H1 (cell line): Measurements from ENCODE around the gene DLX4. TPM values are rescaled to one million over a fixed set of nuclear protein-coding genes. Genes with fewer than 3 reads are reported as not detected.

Experiments used
- CTCF ChIA-PET: fragments of 300-600 bp; sonication (Branson Sonifier 250); formaldehyde crosslinking; loops from one replicate; lab custom pipeline; 2021; ENCODE audit not compliant: partially characterized antibody; lab: Charles Lee
- POLR2A ChIA-PET: fragments of 300-600 bp; sonication (Branson Sonifier 250); formaldehyde crosslinking; loops from one replicate; lab custom pipeline; 2021; ENCODE audit warnings: inconsistent platforms; ENCODE audit not compliant: partially characterized antibody; lab: Charles Lee
- DNase-seq, 2 experiments: peaks; one replicate each; pipeline versions ENCODE4 v3.0.0 to v3.0.0-alpha.2; 2010 to 2022; ENCODE audit warnings: low spot score in 2 of 2, low read depth in 1 of 2, mixed read lengths in 1 of 2
- FAIRE-seq: peaks from 2 replicates; lab custom pipeline; 2011; peaks lifted over from hg19 to GRCh38; lab: Jason Lieb, UNC
- H2AFZ ChIP-seq: 2 replicates; pipeline ENCODE4 v1.8.1; 2012; ENCODE audit warnings: low read length, inconsistent platforms
- H2AK5ac ChIP-seq: 2 replicates; pipeline ENCODE4 v1.6.1; 2013; ENCODE audit warnings: low read depth, low read length
- H2BK120ac ChIP-seq: replicated peaks from 2 replicates; pipeline ENCODE3; 2013; ENCODE audit warnings: low read depth, low read length, inconsistent platforms
- H2BK12ac ChIP-seq: 2 replicates; pipeline ENCODE4 v1.6.1; 2013; ENCODE audit warnings: low read depth, low read length
- H2BK15ac ChIP-seq: 2 replicates; pipeline ENCODE4 v1.6.1; 2013; ENCODE audit warnings: low read length
- H2BK20ac ChIP-seq: 2 replicates; pipeline ENCODE4 v1.6.1; 2013; ENCODE audit warnings: low read length
- H2BK5ac ChIP-seq: 2 replicates; pipeline ENCODE4 v1.6.1; 2013; ENCODE audit warnings: low read depth, low read length
- H3K14ac ChIP-seq: 2 replicates; pipeline ENCODE4 v1.6.1; 2013; ENCODE audit warnings: inconsistent platforms; ENCODE audit not compliant: insufficient read length
- H3K18ac ChIP-seq: 2 replicates; pipeline ENCODE4 v1.6.1; 2013; ENCODE audit warnings: low read length; ENCODE audit errors: extremely low read depth
- H3K23ac ChIP-seq: 2 replicates; pipeline ENCODE4 v1.6.1; 2013; ENCODE audit warnings: inconsistent platforms; ENCODE audit not compliant: insufficient read length
- H3K23me2 ChIP-seq: 2 replicates; pipeline ENCODE4 v1.6.1; 2013; ENCODE audit warnings: low read depth, low read length
- H3K27ac ChIP-seq: 2 replicates; pipeline ENCODE4 v1.6.1; 2011; ENCODE audit warnings: low read depth, low read length, inconsistent platforms
- H3K27me3 ChIP-seq, 4 experiments: replicated peaks in 1 of 4; 1 replicate in 1 of 4; 2 replicates in 3 of 4; pipeline versions ENCODE4 v1.6.1 to v1.8.1; 2011 to 2013; ENCODE audit warnings: low read length in 3 of 4, mild to moderate bottlenecking in 3 of 4, inconsistent platforms in 2 of 4, mixed read lengths in 2 of 4, moderate library complexity in 1 of 4; ENCODE audit not compliant: control insufficient read depth in 3 of 4, insufficient read depth in 3 of 4; ENCODE audit errors: extremely low read depth in 1 of 4
- H3K36me3 ChIP-seq, 4 experiments: 2 replicates each; pipeline versions ENCODE4 v1.6.1 to v1.8.1; 2011 to 2013; ENCODE audit warnings: mild to moderate bottlenecking in 4 of 4, low read length in 3 of 4, moderate library complexity in 2 of 4, control low read depth in 1 of 4, inconsistent platforms in 1 of 4; ENCODE audit not compliant: insufficient read depth in 4 of 4, control insufficient read depth in 2 of 4
- H3K4ac ChIP-seq: replicated peaks from 2 replicates; pipeline ENCODE3; 2013; ENCODE audit warnings: low read length, low read depth, mixed read lengths, inconsistent platforms; ENCODE audit not compliant: insufficient read length
- H3K4me1 ChIP-seq, 4 experiments: replicated peaks in 1 of 4; 1 replicate in 1 of 4; 2 replicates in 3 of 4; pipeline versions ENCODE4 v1.6.1 to v1.8.1; 2011 to 2013; ENCODE audit warnings: low read length in 3 of 4, inconsistent platforms in 2 of 4, mixed read lengths in 1 of 4; ENCODE audit not compliant: insufficient read depth in 4 of 4, control insufficient read depth in 3 of 4
- H3K4me2 ChIP-seq, 2 experiments: 2 replicates each; pipeline versions ENCODE4 v1.6.1 to v1.8.1; 2011 to 2013; ENCODE audit warnings: low read depth in 2 of 2, low read length in 2 of 2, control low read depth in 1 of 2, inconsistent platforms in 1 of 2, mild to moderate bottlenecking in 1 of 2; ENCODE audit not compliant: insufficient read depth in 1 of 2
- H3K4me3 ChIP-seq, 4 experiments: fragments of 200-600, 300-600 bp in 1 of 4; sonication (generic), shearing (Covaris generic), sonication (Bioruptor Twin) in 1 of 4; 2 replicates each; pipeline versions ENCODE4 v1.5.1 to v1.8.1; 2011 to 2016; ENCODE audit warnings: low read length in 4 of 4, low read depth in 3 of 4, control low read depth in 2 of 4, inconsistent platforms in 2 of 4, mild to moderate bottlenecking in 2 of 4, mixed read lengths in 1 of 4, moderate library complexity in 1 of 4; ENCODE audit not compliant: insufficient read depth in 2 of 4; ENCODE audit errors: extremely low read depth in 1 of 4
- H3K56ac ChIP-seq: replicated peaks from 2 replicates; pipeline ENCODE3; 2013; ENCODE audit warnings: low read depth, mild to moderate bottlenecking, mixed read lengths, low read length, inconsistent platforms; ENCODE audit not compliant: insufficient read length
- H3K79me1 ChIP-seq: 2 replicates; pipeline ENCODE4 v1.6.1; 2013; ENCODE audit warnings: low read depth, low read length, control low read depth
- H3K79me2 ChIP-seq, 2 experiments: 2 replicates each; pipeline versions ENCODE4 v1.6.1 to v1.8.1; 2012 to 2013; ENCODE audit warnings: low read length in 2 of 2, mild to moderate bottlenecking in 2 of 2, inconsistent platforms in 1 of 2; ENCODE audit not compliant: insufficient read depth in 2 of 2, control insufficient read depth in 1 of 2
- H3K9ac ChIP-seq, 4 experiments: replicated peaks in 1 of 4; 1 replicate in 1 of 4; 2 replicates in 3 of 4; pipeline versions ENCODE4 v1.6.1 to v1.8.1; 2011 to 2013; ENCODE audit warnings: low read depth in 3 of 4, low read length in 3 of 4, control low read depth in 2 of 4, mild to moderate bottlenecking in 2 of 4, moderate library complexity in 2 of 4, inconsistent platforms in 1 of 4; ENCODE audit errors: extremely low read depth in 1 of 4
- H3K9me3 ChIP-seq, 2 experiments: 2 replicates each; pipeline versions ENCODE4 v1.6.1 to v1.8.1; 2012 to 2013; ENCODE audit warnings: mild to moderate bottlenecking in 2 of 2, moderate library complexity in 2 of 2, control low read depth in 1 of 2, inconsistent platforms in 1 of 2, low read depth in 1 of 2, low read length in 1 of 2, mixed read lengths in 1 of 2; ENCODE audit not compliant: insufficient read depth in 2 of 2
- H4K20me1 ChIP-seq, 2 experiments: replicated peaks in 1 of 2; 2 replicates each; pipeline versions ENCODE3 to v1.8.1; 2011 to 2013; ENCODE audit warnings: inconsistent platforms in 2 of 2, low read length in 2 of 2, mild to moderate bottlenecking in 1 of 2; ENCODE audit not compliant: insufficient read depth in 2 of 2, control insufficient read depth in 1 of 2
- H4K5ac ChIP-seq: 2 replicates; pipeline ENCODE4 v1.6.1; 2013; ENCODE audit warnings: low read length, low read depth, mixed read lengths, inconsistent platforms; ENCODE audit not compliant: insufficient read length
- H4K8ac ChIP-seq: 2 replicates; pipeline ENCODE4 v1.8.0; 2013; ENCODE audit warnings: mild to moderate bottlenecking, moderate library complexity, low read length, inconsistent platforms; ENCODE audit not compliant: insufficient read depth; ENCODE audit errors: extremely low read depth
- H4K91ac ChIP-seq: replicated peaks from 2 replicates; pipeline ENCODE3; 2013; ENCODE audit warnings: low read length, mixed read lengths, inconsistent platforms; ENCODE audit not compliant: insufficient read length
- ATF3 ChIP-seq: IDR thresholded peaks from 2 replicates; pipeline ENCODE4 v1.6.1; 2011; ENCODE audit warnings: low read depth, mild to moderate bottlenecking, low read length; ENCODE audit not compliant: insufficient read depth
- CHD1 ChIP-seq: IDR thresholded peaks from 2 replicates; pipeline ENCODE4 v1.6.1; 2012; ENCODE audit warnings: low read depth, low read length, improper control_type of control experiment
- CHD2 ChIP-seq: IDR thresholded peaks from 2 replicates; pipeline ENCODE4 v1.6.1; 2012; ENCODE audit warnings: low read length, improper control_type of control experiment
- JUND ChIP-seq: IDR thresholded peaks from 2 replicates; pipeline ENCODE4 v1.6.1; 2011; ENCODE audit warnings: mild to moderate bottlenecking, improper control_type of control experiment, low read length
- KDM4A ChIP-seq: IDR thresholded peaks from one replicate; pipeline ENCODE4 v1.7.1; 2012; ENCODE audit warnings: low read depth, mild to moderate bottlenecking, moderate library complexity, low read length, inconsistent platforms; ENCODE audit not compliant: severe bottlenecking
- NANOG ChIP-seq: IDR thresholded peaks from 2 replicates; pipeline ENCODE4 v1.6.1; 2011; ENCODE audit warnings: low read length, low read depth, mild to moderate bottlenecking, inconsistent platforms; ENCODE audit not compliant: insufficient read depth, poor library complexity, severe bottlenecking
- POLR2A ChIP-seq, 2 experiments: IDR thresholded peaks; 1 replicate in 1 of 2; 2 replicates in 1 of 2; pipeline ENCODE4 v1.6.1; 2011; ENCODE audit warnings: low read depth in 2 of 2, low read length in 2 of 2, mild to moderate bottlenecking in 2 of 2; ENCODE audit errors: control extremely low read depth in 1 of 2
- SIN3A ChIP-seq, 2 experiments: IDR thresholded peaks in 1 of 2; conservative IDR thresholded peaks in 1 of 2; 2 replicates each; pipeline ENCODE4 v1.6.1; 2011 to 2012; ENCODE audit warnings: low read length in 2 of 2, improper control_type of control experiment in 1 of 2, low read depth in 1 of 2, mild to moderate bottlenecking in 1 of 2
- SRF ChIP-seq: IDR thresholded peaks from 2 replicates; pipeline ENCODE4 v1.6.1; 2011; ENCODE audit warnings: mild to moderate bottlenecking, low read depth, low read length, moderate library complexity
- SUZ12 ChIP-seq: fragments of 200-600 bp; sonication (generic); IDR thresholded peaks from 2 replicates; pipeline ENCODE4 v1.6.1; 2012; ENCODE audit warnings: mild to moderate bottlenecking, inconsistent platforms, low read length, moderate library complexity, mixed read lengths
- TAF7 ChIP-seq: optimal IDR thresholded peaks from 2 replicates; pipeline ENCODE3; 2011; ENCODE audit warnings: low read depth, mild to moderate bottlenecking, inconsistent platforms, low read length, moderate library complexity, borderline replicate concordance
- WGBS, 2 experiments: shearing (Covaris generic) in 1 of 2; methylation state at CpG; one replicate each; pipeline versions ENCODE4 v1.1.6 to v1.1.7; 2013 to 2015; ENCODE audit warnings: low lambda C conversion rate in 2 of 2, mixed read lengths in 2 of 2, inconsistent platforms in 1 of 2, low coverage in 1 of 2, missing lambda C conversion rate in 1 of 2; ENCODE audit not compliant: insufficient replicate concordance in 2 of 2, insufficient coverage in 1 of 2, insufficient read length in 1 of 2; ENCODE audit errors: extremely low coverage in 1 of 2, missing lambda C conversion rate in 1 of 2; 5-methylcytosine and 5-hydroxymethylcytosine counted together
- polyA plus RNA-seq, 7 experiments: library from polyadenylated mRNA; depleted of rRNA in 3 of 7; stranded (reverse) in 5 of 7; unstranded in 2 of 7; fragments of >200 nt in 5 of 7; fragments of 200-250 nt in 2 of 7; gene quantifications; 1 replicate in 5 of 7; 2 replicates in 1 of 7; 4 replicates in 1 of 7; pipeline versions ENCODE4 v1.2.1 to v1.2.3, GENCODE V29; 2011 to 2013; ENCODE audit warnings: missing spikeins in 2 of 7, mixed read lengths in 2 of 7
- total RNA-seq: library from RNA; stranded (reverse); fragmentation: NEBNext Ultra II Directional; extraction: Animal tissue kit (Norgen Biotek cat#: 25700); gene quantifications from 2 replicates; pipeline ENCODE4 v1.2.1, GENCODE V29; 2021

The DLX4 gene
- total and polyA plus RNA-seq, 2 of the 8 experiments (the other 6 are each of a cell fraction or from before 2014, with no cell fraction given): 0.67 to 0.80 TPM

DNA sequence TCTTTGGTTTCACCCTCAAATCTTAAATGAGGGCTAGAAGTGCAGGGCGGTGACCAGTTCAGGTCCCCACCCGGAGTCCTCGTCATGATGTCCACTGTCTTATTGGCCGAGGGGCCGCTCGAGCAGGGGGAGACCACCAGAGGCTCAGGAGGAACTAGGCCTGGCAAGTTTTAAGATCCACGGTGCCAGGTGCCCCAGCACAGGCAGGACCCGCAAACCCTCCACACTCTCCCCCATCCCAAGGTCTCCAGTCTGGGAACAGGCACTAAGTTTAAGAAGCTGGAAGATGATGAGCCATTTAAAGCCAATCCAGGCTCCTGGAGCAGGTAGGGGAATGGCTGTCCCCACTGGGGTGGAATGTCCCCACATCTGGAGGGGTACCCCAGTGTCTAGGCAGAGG is 21.9 kb downstream of the DLX4 start:
- H2BK120ac ChIP-seq: no peak overlapping the region
- H2AFZ ChIP-seq: no peak overlapping the region
- ChIA-PET POLR2A (interaction anchor here (1.3 kb wide), 1 partner anchor 17 kb away, joined by 3 read pairs; no protein-coding TSS in a partner anchor), CTCF (interaction anchor here (1.0 to 18.5 kb wide), 7 partner anchors 14 to 136 kb away, joined by 3 to 547 read pairs (median 43); partner anchors contain the start of gene TAC4)
- H3K79me1 ChIP-seq: no peaks in the 10 kb centered on the region
- H3K14ac ChIP-seq: no peak overlapping the region
- no peak overlapping the region for H3K9ac ChIP-seq
- H3K4me1 ChIP-seq: peaks cover 7 to 34% (median 20%) of the 10 kb centered on the region in 4 experiments
- no peak overlapping the region for H4K91ac ChIP-seq
- no peak overlapping the region for H2AK5ac ChIP-seq
- H3K79me2 ChIP-seq: no peaks in the 10 kb centered on the region
- peaks cover 0 to 5% of the 10 kb centered on the region in 2 experiments; a peak in 1 of 4 replicates for H3K9me3 ChIP-seq
- H3K23me2 ChIP-seq: peaks cover 17% of the 10 kb centered on the region; the same call in 1 of the 2 replicates
- peaks cover under 1 to 10% of the 10 kb centered on the region in 2 experiments for H4K20me1 ChIP-seq
- H3K36me3 ChIP-seq: no peaks in the 10 kb centered on the region; a peak in 1 of 8 replicates
- FAIRE-seq: no peak
- no peak overlapping the region for H3K4me2 ChIP-seq
- H4K5ac ChIP-seq: no peak overlapping the region
- no peak overlapping the region for H3K27ac ChIP-seq
- DNase-seq: peak in 1 of 2 experiments; percentile 42
- no peak overlapping the region for H2BK20ac ChIP-seq
- H2BK12ac ChIP-seq: no peak overlapping the region
- no peak overlapping the region for H3K4ac ChIP-seq
- H3K27me3 ChIP-seq: peaks cover 50 to 99% (median 89%) of the 10 kb centered on the region in 4 experiments
- H2BK5ac ChIP-seq: no peak overlapping the region
- no peak overlapping the region for H3K56ac ChIP-seq
- no peak overlapping the region for H3K4me3 ChIP-seq
- 77% methylated on average over 8 of the region's 8 CpGs; no CpG with 5 or more reads in 1 of the 2 experiments for WGBS, 2 experiments
- no peak overlapping the region for H2BK15ac ChIP-seq
- no peak overlapping the region for H3K18ac ChIP-seq
- H4K8ac ChIP-seq: no peak overlapping the region
- H3K23ac ChIP-seq: no peak overlapping the region
- TF ChIP-seq ATF3: no peak
- no peak for TF ChIP-seq SUZ12
- no peak for TF ChIP-seq JUND
- TF ChIP-seq TAF7: no peak
- no peak for TF ChIP-seq SRF
- no peak for TF ChIP-seq POLR2A (IDR thresholded peaks at IDR 0.05; ENCODE audit: control extremely low read depth in 1 of 2, low read depth in 2 of 2, low read length in 2 of 2)
- no peak for TF ChIP-seq KDM4A
- no peak for TF ChIP-seq SIN3A (conservative IDR thresholded peaks at IDR 0.05 in 1 of 2, IDR thresholded peaks at IDR 0.05 in 1 of 2; ENCODE audit: low read depth in 1 of 2, low read length in 2 of 2)
- TF ChIP-seq NANOG: no peak
- TF ChIP-seq CHD2: no peak
- no peak for TF ChIP-seq CHD1
